PC-9 (cell line): Measurements from ENCODE around the gene ABI3BP. TPM values are rescaled to one million over a fixed set of nuclear protein-coding genes. Genes with fewer than 3 reads are reported as not detected.

Experiments
- Bru-seq: library from RNA; stranded (reverse); fragments of 400-500 nt; gene quantifications from one replicate; lab custom pipeline; 2021; lab: Mats Ljungman, UMichigan
- BruChase-seq, 2 experiments: library from RNA; stranded (reverse); fragments of 400-500 nt; gene quantifications; one replicate each; lab custom pipeline; 2021; lab: Mats Ljungman, UMichigan
- BruUV-seq: library from RNA; stranded (reverse); fragments of 400-500 nt; replicated peaks from 2 replicates; lab custom pipeline; 2021; lab: Mats Ljungman, UMichigan
- CTCF ChIA-PET: fragments of 300-600 bp; sonication (Branson Sonifier 250); formaldehyde crosslinking; loops from one replicate; lab custom pipeline; 2022; ENCODE audit warnings: antibody characterized with exemption; lab: Charles Lee
- POLR2A ChIA-PET: fragments of 300-600 bp; sonication (Branson Sonifier 250); formaldehyde crosslinking; loops from one replicate; lab custom pipeline; 2022; ENCODE audit warnings: antibody characterized with exemption; ENCODE audit not compliant: unreplicated experiment; lab: Charles Lee
- DNase-seq, 2 experiments: peaks; one replicate each; pipeline versions ENCODE4 v3.0.0 to v3.0.0-alpha.2; 2015 to 2022; ENCODE audit warnings: mixed read lengths in 1 of 2
- H2AFZ ChIP-seq: fragments of 200-600 bp; sonication (generic); 2 replicates; pipeline ENCODE4 v1.8.1; 2017; ENCODE audit warnings: antibody characterized with exemption
- H3F3A ChIP-seq: fragments of 200-600 bp; sonication (generic); 2 replicates; pipeline ENCODE4 v1.8.1; 2017; ENCODE audit warnings: antibody characterized with exemption, mild to moderate bottlenecking, low read depth; ENCODE audit not compliant: insufficient read depth
- H3K27ac ChIP-seq: fragments of 200-600 bp; sonication (generic); 2 replicates; pipeline ENCODE4 v1.6.1; 2016; ENCODE audit warnings: mixed run types
- H3K27me3 ChIP-seq: fragments of 200-600 bp; sonication (generic); 2 replicates; pipeline ENCODE4 v1.6.1; 2016; ENCODE audit warnings: low read depth, mixed run types; ENCODE audit not compliant: insufficient read depth
- H3K36me3 ChIP-seq: fragments of 200-600 bp; sonication (generic); 2 replicates; pipeline ENCODE4 v1.6.1; 2016; ENCODE audit warnings: low read depth, mixed run types
- H3K4me1 ChIP-seq: fragments of 200-600 bp; sonication (generic); replicated peaks from 2 replicates; pipeline ENCODE4 v1.6.1; 2016; ENCODE audit warnings: mixed run types; ENCODE audit not compliant: insufficient read depth
- H3K4me2 ChIP-seq: fragments of 200-600 bp; sonication (generic); 2 replicates; pipeline ENCODE4 v1.6.1; 2017; ENCODE audit warnings: mixed run types
- H3K4me3 ChIP-seq: fragments of 200-600 bp; sonication (generic); 2 replicates; pipeline ENCODE4 v1.6.1; 2016; ENCODE audit warnings: mixed run types
- H3K79me2 ChIP-seq: fragments of 200-600 bp; sonication (generic); 2 replicates; pipeline ENCODE4 v1.6.1; 2017; ENCODE audit warnings: low read depth, mixed run types
- H3K9me2 ChIP-seq: fragments of 200-600 bp; sonication (generic); 2 replicates; pipeline ENCODE4 v1.8.1; 2017; ENCODE audit warnings: mild to moderate bottlenecking; ENCODE audit not compliant: insufficient read depth
- H3K9me3 ChIP-seq: fragments of 200-600 bp; sonication (generic); 2 replicates; pipeline ENCODE4 v1.8.1; 2016; ENCODE audit warnings: low read depth; ENCODE audit not compliant: insufficient read depth
- H4K20me1 ChIP-seq: fragments of 200-600 bp; sonication (generic); 2 replicates; pipeline ENCODE4 v1.8.1; 2017; ENCODE audit not compliant: insufficient read depth
- EZH2 ChIP-seq: fragments of 200-600 bp; sonication (generic); IDR thresholded peaks from 2 replicates; pipeline ENCODE4 v1.8.0; 2017; ENCODE audit warnings: antibody characterized with exemption, low read depth
- intact Hi-C: fragments of 100-400 bp; cut with micrococcal nuclease; formaldehyde crosslinking; loops from one replicate; pipeline ENCODE4 v1.10.0; 2022; ENCODE audit not compliant: unreplicated experiment
- long read RNA-seq: library from polyadenylated mRNA; stranded (forward); transcript quantifications from one replicate; pipeline ENCODE4 v2.0.0, GENCODE V29; 2022
- total RNA-seq: library from RNA; stranded (reverse); gene quantifications from 2 replicates; pipeline ENCODE4 v1.2.3, GENCODE V29; 2021
- TF ChIP-seq, protein P1 (sequence below): fragments of 200-600 bp; sonication (generic); conservative IDR thresholded peaks from 2 replicates; pipeline ENCODE4 v1.6.1; 2017; ENCODE audit warnings: mixed run types, antibody characterized with exemption, mild to moderate bottlenecking, moderate library complexity

Gene ABI3BP, protein sequence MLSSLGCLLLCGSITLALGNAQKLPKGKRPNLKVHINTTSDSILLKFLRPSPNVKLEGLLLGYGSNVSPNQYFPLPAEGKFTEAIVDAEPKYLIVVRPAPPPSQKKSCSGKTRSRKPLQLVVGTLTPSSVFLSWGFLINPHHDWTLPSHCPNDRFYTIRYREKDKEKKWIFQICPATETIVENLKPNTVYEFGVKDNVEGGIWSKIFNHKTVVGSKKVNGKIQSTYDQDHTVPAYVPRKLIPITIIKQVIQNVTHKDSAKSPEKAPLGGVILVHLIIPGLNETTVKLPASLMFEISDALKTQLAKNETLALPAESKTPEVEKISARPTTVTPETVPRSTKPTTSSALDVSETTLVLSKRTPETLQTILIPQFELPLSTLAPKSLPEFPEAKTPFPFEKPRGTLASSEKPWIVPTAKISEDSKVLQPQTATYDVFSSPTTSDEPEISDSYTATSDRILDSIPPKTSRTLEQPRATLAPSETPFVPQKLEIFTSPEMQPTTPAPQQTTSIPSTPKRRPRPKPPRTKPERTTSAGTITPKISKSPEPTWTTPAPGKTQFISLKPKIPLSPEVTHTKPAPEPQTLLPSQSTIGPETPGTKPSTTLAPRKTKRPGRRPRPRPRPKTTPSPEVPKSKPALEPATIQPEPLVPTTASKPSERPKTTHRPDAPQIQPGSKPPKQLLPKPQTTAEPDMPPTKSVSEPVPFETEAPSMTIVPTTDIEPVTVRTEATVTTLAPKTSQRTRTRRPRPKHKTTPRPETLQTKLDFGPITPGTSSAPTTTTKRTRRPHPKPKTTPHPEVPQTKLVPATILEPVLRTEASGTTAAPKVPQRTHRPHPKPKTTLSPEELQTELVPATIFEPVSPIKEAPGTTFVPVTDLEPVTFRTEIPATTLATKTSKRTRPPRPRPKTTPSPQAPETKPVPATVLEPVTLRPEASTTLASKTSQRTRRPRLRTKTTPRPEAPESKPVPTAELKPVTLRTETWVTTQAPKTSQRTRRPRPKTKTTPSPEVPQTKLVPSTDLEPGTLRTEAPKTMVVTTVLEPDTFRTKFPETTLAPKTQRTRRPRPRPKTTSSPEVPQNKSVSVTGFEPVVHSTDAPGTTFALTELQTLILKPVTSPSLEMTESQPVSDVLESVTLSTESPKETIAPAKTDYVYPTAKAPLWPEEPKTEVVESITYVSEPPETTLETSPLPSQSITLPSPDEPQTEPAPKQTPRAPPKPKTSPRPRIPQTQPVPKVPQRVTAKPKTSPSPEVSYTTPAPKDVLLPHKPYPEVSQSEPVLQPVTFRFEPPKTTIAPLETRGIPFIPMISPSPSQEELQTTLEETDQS (N-terminal part only)
- 3.4 and 4.2 TPM in 2 replicates for total RNA-seq
- percentile 30 among the genes with signal in this experiment for Bru-seq, nascent RNA
- percentile 44 among the genes with signal in this experiment for BruChase-seq, experiment 1, labeled RNA remaining after a 2-hour chase
- percentile 25 among the genes with signal in this experiment for BruChase-seq, experiment 2, labeled RNA remaining after a 6-hour chase
- long read RNA-seq, partial matches to known transcripts, result 0 of 4 reads
- long read RNA-seq, other reads (novel, unspliced or antisense), result 4 of 4 reads

DNA sequence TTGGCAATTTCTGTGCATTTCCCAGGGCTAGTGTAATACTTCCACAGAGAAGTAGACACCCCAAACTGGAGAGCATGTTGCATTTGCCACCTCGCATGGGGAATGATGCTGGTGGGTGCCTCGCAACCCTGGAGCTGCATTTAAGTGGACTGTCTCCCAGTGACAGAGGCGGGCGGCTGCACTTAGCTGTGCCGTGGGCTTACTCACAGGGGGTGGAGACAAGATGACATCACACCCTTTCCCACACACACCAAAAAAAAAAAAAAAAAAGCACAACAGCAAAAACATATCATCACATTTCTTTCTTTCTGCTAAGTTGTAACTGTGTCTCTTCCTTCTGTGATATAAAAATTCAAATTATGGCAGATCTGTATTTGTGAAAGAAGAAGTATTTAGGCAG lies at the start of gene ABI3BP:
Gene ABI3BP, minus strand, starts transcription at position 113 of the 400 bp plus-strand sequence. Its CDS starts 37 bp downstream, at position 76.
- no peak within 1 kb of the TSS for H3K4me2 ChIP-seq
- H4K20me1 ChIP-seq, result no peaks in the 10 kb centered on the region
- no peak within 1 kb of the TSS for H3K27ac ChIP-seq
- H3K4me3 ChIP-seq, result no peak within 1 kb of the TSS
- no TSS peak for BruUV-seq
- peak within 1 kb of the TSS; percentile 55; the same call in 1 of the 2 replicates for H2AFZ ChIP-seq
- peak in 1 of 2 experiments; percentile 60 for DNase-seq
- H3K4me1 ChIP-seq, result no peaks in the 10 kb centered on the region
- H3K79me2 ChIP-seq, result no peaks in the 10 kb centered on the region
- intact Hi-C loops, result loop anchor here (5.0 kb wide), 1 partner anchor 204 kb away; no protein-coding TSS in a partner anchor
- TF ChIP-seq, protein P1, sequence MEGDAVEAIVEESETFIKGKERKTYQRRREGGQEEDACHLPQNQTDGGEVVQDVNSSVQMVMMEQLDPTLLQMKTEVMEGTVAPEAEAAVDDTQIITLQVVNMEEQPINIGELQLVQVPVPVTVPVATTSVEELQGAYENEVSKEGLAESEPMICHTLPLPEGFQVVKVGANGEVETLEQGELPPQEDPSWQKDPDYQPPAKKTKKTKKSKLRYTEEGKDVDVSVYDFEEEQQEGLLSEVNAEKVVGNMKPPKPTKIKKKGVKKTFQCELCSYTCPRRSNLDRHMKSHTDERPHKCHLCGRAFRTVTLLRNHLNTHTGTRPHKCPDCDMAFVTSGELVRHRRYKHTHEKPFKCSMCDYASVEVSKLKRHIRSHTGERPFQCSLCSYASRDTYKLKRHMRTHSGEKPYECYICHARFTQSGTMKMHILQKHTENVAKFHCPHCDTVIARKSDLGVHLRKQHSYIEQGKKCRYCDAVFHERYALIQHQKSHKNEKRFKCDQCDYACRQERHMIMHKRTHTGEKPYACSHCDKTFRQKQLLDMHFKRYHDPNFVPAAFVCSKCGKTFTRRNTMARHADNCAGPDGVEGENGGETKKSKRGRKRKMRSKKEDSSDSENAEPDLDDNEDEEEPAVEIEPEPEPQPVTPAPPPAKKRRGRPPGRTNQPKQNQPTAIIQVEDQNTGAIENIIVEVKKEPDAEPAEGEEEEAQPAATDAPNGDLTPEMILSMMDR, result no peak
- TF ChIP-seq EZH2, result no peak
- no peaks in the 10 kb centered on the region for H3K9me3 ChIP-seq
- ChIA-PET CTCF (interaction anchor here (0.5 kb wide), 1 partner anchor 197 kb away, joined by 3 read pairs; no protein-coding TSS in a partner anchor), POLR2A (interaction anchor here (0.6 to 0.7 kb wide), 2 partner anchors 25 to 39 kb away, joined by 3 to 11 read pairs; no protein-coding TSS in a partner anchor)
- H3F3A ChIP-seq, result no peaks in the 10 kb centered on the region
- no peaks in the 10 kb centered on the region for H3K36me3 ChIP-seq
- H3K9me2 ChIP-seq, result no peaks in the 10 kb centered on the region
- H3K27me3 ChIP-seq, result no peaks in the 10 kb centered on the region

DNA sequence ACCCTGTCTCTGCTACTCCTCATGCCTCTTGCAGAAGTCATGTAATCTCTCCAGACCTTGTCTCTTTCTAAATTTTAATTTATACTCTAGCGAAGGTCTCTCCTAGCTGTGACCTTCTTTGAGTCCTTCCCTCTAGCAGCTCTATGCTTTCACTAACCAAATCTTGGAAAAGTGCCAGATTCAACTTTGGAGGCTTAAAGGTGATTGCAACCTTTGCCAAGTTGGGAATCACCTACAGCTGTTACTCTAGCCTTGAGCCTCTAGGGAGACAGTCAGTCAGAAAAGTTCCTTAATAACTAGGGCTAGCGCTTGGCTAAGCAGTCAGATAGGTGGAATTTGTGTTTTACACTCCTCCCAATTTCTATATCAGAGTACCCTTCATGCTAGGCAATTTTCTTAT lies 46.1 kb upstream of the ABI3BP start:
- POLR2A ChIA-PET, result no interaction called here
- DNase-seq, result no peak
- H3K27ac ChIP-seq, result no peak overlapping the region

More for the DNA sequence above, 46.1 kb upstream of the ABI3BP start:
- TF ChIP-seq, protein P1, result no peak
- TF ChIP-seq EZH2, result no peak
- peaks cover 4% of the 10 kb centered on the region; the same call in 1 of the 2 replicates for H3K36me3 ChIP-seq
- CTCF ChIA-PET, result no interaction called here
- peaks cover 58% of the 10 kb centered on the region for H3K4me1 ChIP-seq
- intact Hi-C loops, result loop anchor here (5.0 to 10.0 kb wide), 3 partner anchors 387 to 646 kb away; partner anchors contain the start of genes RPL24 and TMEM45A
- peaks cover 40% of the 10 kb centered on the region for H3F3A ChIP-seq
- H4K20me1 ChIP-seq, result no peaks in the 10 kb centered on the region
- no peaks in the 10 kb centered on the region for H3K9me2 ChIP-seq
- no peak overlapping the region for H3K4me2 ChIP-seq
- no TSS peak for BruUV-seq
- H3K27me3 ChIP-seq, result no peaks in the 10 kb centered on the region
- peaks cover 29% of the 10 kb centered on the region for H3K9me3 ChIP-seq
- H2AFZ ChIP-seq, result no peak overlapping the region
- no peak overlapping the region for H3K4me3 ChIP-seq
- H3K79me2 ChIP-seq, result no peaks in the 10 kb centered on the region
